Measurements from ENCODE around the gene NEAT1. TPM values are rescaled to one million over a fixed set of nuclear protein-coding genes. Genes with fewer than 3 reads are reported as not detected.

Gene NEAT1
- total and polyA plus RNA-seq, 12 donors: 20.9 to 6,838 (median 335) TPM

- no peaks in the 10 kb centered on the region for H3K27me3 ChIP-seq
- intact Hi-C loops (cut with DNase I): no loop called here
- DNase-seq: peak; percentile 92 to 98 (median 97)
- H3K4me1 ChIP-seq (replicated peaks in 1 of 2): peaks cover 32 to 54% of the 10 kb centered on the region in 2 donors
- no peaks in the 10 kb centered on the region for H3K9me3 ChIP-seq (replicated peaks in 1 of 3)
- no peaks in the 10 kb centered on the region for H3K36me3 ChIP-seq (replicated peaks in 1 of 2)
- TF ChIP-seq POLR2A (IDR thresholded peaks at IDR 0.05): peak; percentile 31 to 84
- TF ChIP-seq CTCF (IDR thresholded peaks at IDR 0.05): peak; percentile 50 to 98 (median 96)
- H3K4me3 ChIP-seq: peak within 1 kb of the TSS in 2 of 4 donors; percentile 8 to 36
- 0% methylated on average over 3 to 27 of the region's 27 CpGs for WGBS, 4 donors
- peak within 1 kb of the TSS; percentile 74 to 97 (median 91) for H3K27ac ChIP-seq
These were observed 40.4 kb upstream of the NEAT1 start, which contains the start of gene SLC25A45 for GRCh38 chr11:65382033-65382803. SLC25A45 (minus strand) TSS chr11:65382646; CDS start chr11:65381951, 695 bp downstream.

- intact Hi-C loops (cut with DNase I): no loop called here
- DNase-seq: peak in 5 of 7 donors; percentile 87 to 95 (median 93)
- TF ChIP-seq POLR2A (IDR thresholded peaks at IDR 0.05) (no peak), CTCF (IDR thresholded peaks at IDR 0.05) (no peak)
- H3K4me1 ChIP-seq (replicated peaks in 1 of 2): peaks cover 39 to 61% of the 10 kb centered on the region in 2 donors
- peak overlapping the region in 2 of 4 donors; percentile 8 to 35 for H3K4me3 ChIP-seq
- WGBS, 4 donors: 6 to 15% (median 12%) methylated on average over 10 to 12 of the region's 12 CpGs
- H3K36me3 ChIP-seq (replicated peaks in 1 of 2): no peaks in the 10 kb centered on the region
- no peaks in the 10 kb centered on the region for H3K27me3 ChIP-seq
- H3K27ac ChIP-seq: peak overlapping the region; percentile 74 to 97 (median 91)
- no peaks in the 10 kb centered on the region for H3K9me3 ChIP-seq (replicated peaks in 1 of 3)
These were observed 39.7 kb upstream of the NEAT1 start for GRCh38 chr11:65382804-65383368.

- intact Hi-C loops (cut with DNase I): no loop called here
- DNase-seq: peak in 2 of 7 donors; percentile 25 to 63
- Histone ChIP-seq H3K27me3 (no peaks in the 10 kb centered on the region), H3K36me3 (replicated peaks in 1 of 2) (no peaks in the 10 kb centered on the region), H3K4me1 (replicated peaks in 1 of 2) (peaks cover 41 to 70% of the 10 kb centered on the region in 2 donors), H3K4me3 (no peak overlapping the region), H3K9me3 (replicated peaks in 1 of 3) (no peaks in the 10 kb centered on the region), H3K27ac (peak overlapping the region; percentile 74 to 97 (median 91))
- TF ChIP-seq POLR2A (IDR thresholded peaks at IDR 0.05): peak in 1 of 2 donors; percentile 20
- TF ChIP-seq CTCF (IDR thresholded peaks at IDR 0.05): no peak
- WGBS, 4 donors: 51 to 66% (median 64%) methylated on average over 6 of the region's 6 CpGs
These were observed 38.8 kb upstream of the NEAT1 start for GRCh38 chr11:65383778-65384177.

- no peaks in the 10 kb centered on the region for H3K9me3 ChIP-seq (replicated peaks in 1 of 3)
- TF ChIP-seq CTCF (IDR thresholded peaks at IDR 0.05) (no peak), POLR2A (IDR thresholded peaks at IDR 0.05) (no peak)
- H3K4me1 ChIP-seq (replicated peaks in 1 of 2): peaks cover 44 to 76% of the 10 kb centered on the region in 2 donors
- 64 to 77% (median 70%) methylated on average over 8 of the region's 8 CpGs for WGBS, 4 donors
- no peaks in the 10 kb centered on the region for H3K27me3 ChIP-seq
- DNase-seq: peak in 3 of 7 donors; percentile 56 to 73 (median 65)
- intact Hi-C loops (cut with DNase I): no loop called here
- H3K4me3 ChIP-seq: no peak overlapping the region
- H3K36me3 ChIP-seq (replicated peaks in 1 of 2): no peaks in the 10 kb centered on the region
- peak overlapping the region; percentile 74 to 97 (median 91) for H3K27ac ChIP-seq
These were observed 38.2 kb upstream of the NEAT1 start for GRCh38 chr11:65384301-65384889.
